ENCODE results near the gene B3GNT7. TPM values are rescaled to one million over a fixed set of nuclear protein-coding genes. Genes with fewer than 3 reads are reported as not detected.

B3GNT7 gene
- total and polyA plus RNA-seq, 7 experiments from 2014 or later: 0.24 to 5.6 (median 0.95) TPM; not detected in 3

DNA sequence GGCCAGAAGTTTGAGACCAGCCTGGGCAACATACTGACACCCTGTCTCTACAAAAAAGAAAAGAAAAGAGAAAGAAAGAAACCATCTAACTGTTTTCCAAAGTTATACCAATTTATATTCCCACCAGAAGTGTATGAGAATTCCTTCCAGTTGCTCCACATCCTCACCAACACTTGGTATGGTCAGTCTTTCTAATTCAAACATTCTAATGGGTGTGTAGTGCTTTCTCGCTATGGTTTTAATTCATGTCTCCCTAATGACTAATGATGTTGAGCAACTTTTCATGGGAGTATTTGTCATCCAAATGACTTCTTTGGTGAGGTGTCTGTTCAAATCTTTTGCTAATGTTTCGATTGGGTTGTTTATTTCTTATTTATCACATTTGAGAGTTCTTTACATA is 10.5 kb upstream of the B3GNT7 start:
- no peak for ATAC-seq
- intact Hi-C loops (cut with micrococcal nuclease): no loop called here
- Histone ChIP-seq H3K9me3 (ENCODE audit: control insufficient read depth in 2 of 3, low read length in 3 of 3) (no peaks in the 10 kb centered on the region), H3K4me1 (ENCODE audit: control insufficient read depth in 2 of 2, insufficient read depth in 2 of 2, low read length in 2 of 2) (no peaks in the 10 kb centered on the region), H3K27me3 (ENCODE audit: control insufficient read depth in 2 of 2, insufficient read depth in 2 of 2, low read length in 2 of 2) (no peaks in the 10 kb centered on the region), H3K4me3 (ENCODE audit: low read length) (no peak overlapping the region), H3K27ac (ENCODE audit: low read depth, low read length) (no peak overlapping the region), H3K36me3 (ENCODE audit: control insufficient read depth in 2 of 3, insufficient read depth in 3 of 3, low read length in 3 of 3) (no peaks in the 10 kb centered on the region)
- H3K27me3 Mint-ChIP-seq: peaks cover 0 to 15% (median 0%) of the 10 kb centered on the region in 5 donors
- CTCF ChIA-PET: no interaction called here
- H3K4me3 Mint-ChIP-seq: no peak overlapping the region
- H3K9me3 Mint-ChIP-seq: peaks cover 0 to 19% (median 10%) of the 10 kb centered on the region in 11 donors
- peaks cover 0 to 6% (median 0%) of the 10 kb centered on the region in 7 donors for H3K4me1 Mint-ChIP-seq
- POLR2A ChIA-PET: no interaction called here
- no peak overlapping the region for H3K27ac Mint-ChIP-seq
- no peak for DNase-seq
- H3K36me3 Mint-ChIP-seq: peaks cover 0 to 6% (median 3%) of the 10 kb centered on the region in 5 donors

DNA sequence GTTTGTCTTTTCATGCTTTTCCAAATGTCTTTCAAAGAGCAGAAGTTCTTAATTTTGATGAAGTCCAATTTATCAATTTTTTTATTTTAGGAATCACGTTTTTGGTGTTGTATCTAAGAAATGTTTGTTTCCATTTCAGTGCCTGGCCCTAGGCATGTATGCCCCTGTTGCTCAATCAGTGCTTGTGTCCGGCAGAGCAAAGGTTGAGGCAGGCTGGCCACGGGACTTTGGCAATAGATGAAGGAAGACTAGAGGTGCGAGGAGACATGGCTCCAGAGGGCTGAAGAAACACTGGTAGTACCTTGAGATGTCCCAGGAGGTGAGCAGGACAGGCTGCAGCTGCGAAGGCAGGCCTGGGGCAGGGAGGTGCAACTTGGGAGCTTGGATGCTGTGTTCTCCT is 10.1 kb upstream of the B3GNT7 start:
- no peak for ATAC-seq
- Histone ChIP-seq H3K4me1 (ENCODE audit: control insufficient read depth in 2 of 2, insufficient read depth in 2 of 2, low read length in 2 of 2) (no peaks in the 10 kb centered on the region), H3K27ac (ENCODE audit: low read depth, low read length) (no peak overlapping the region), H3K9me3 (ENCODE audit: control insufficient read depth in 2 of 3, low read length in 3 of 3) (no peaks in the 10 kb centered on the region), H3K27me3 (ENCODE audit: control insufficient read depth in 2 of 2, insufficient read depth in 2 of 2, low read length in 2 of 2) (no peaks in the 10 kb centered on the region), H3K4me3 (ENCODE audit: low read length) (no peak overlapping the region), H3K36me3 (ENCODE audit: control insufficient read depth in 2 of 3, insufficient read depth in 3 of 3, low read length in 3 of 3) (no peaks in the 10 kb centered on the region)
- Mint-ChIP-seq H3K9me3 (peaks cover 0 to 19% (median 10%) of the 10 kb centered on the region in 11 donors), H3K4me1 (peaks cover 0 to 6% (median 0%) of the 10 kb centered on the region in 7 donors), H3K4me3 (no peak overlapping the region), H3K27me3 (peaks cover 0 to 15% (median 0%) of the 10 kb centered on the region in 5 donors), H3K27ac (no peak overlapping the region), H3K36me3 (peaks cover 0 to 6% (median 3%) of the 10 kb centered on the region in 5 donors)
- intact Hi-C loops (cut with micrococcal nuclease): no loop called here
- no peak for DNase-seq
- ChIA-PET CTCF (no interaction called here), POLR2A (no interaction called here)

DNA sequence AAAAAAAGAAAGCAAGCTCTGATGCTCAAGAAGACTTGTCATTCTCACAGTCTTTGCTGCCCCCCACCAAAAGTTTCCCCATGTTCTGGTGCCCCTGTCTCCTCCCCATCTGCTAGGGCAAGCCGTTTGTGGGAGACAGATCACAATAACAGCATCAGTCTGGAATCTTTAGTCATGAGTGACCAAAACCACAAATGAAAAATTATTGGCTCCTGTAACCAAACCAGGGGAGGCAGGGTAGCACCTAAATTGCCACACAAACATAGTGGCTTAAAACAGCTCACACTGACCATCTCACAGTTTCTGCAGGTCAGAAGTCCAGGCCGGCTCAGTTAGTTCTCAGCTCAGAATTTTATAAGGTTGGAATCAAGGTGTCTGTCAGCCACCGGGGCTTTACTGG is 9.1 kb upstream of the B3GNT7 start:
- DNase-seq (no peak), ATAC-seq (no peak)
- H3K4me1 ChIP-seq (ENCODE audit: control insufficient read depth in 2 of 2, insufficient read depth in 2 of 2, low read length in 2 of 2): no peaks in the 10 kb centered on the region
- Mint-ChIP-seq H3K4me1 (peaks cover 0 to 13% (median 0%) of the 10 kb centered on the region in 7 donors), H3K36me3 (peaks cover 0 to 5% (median 3%) of the 10 kb centered on the region in 5 donors), H3K27ac (no peak overlapping the region), H3K9me3 (peaks cover 0 to 19% (median 10%) of the 10 kb centered on the region in 11 donors), H3K27me3 (peaks cover 0 to 13% (median 3%) of the 10 kb centered on the region in 5 donors), H3K4me3 (no peak overlapping the region)
- H3K4me3 ChIP-seq (ENCODE audit: low read length): no peak overlapping the region
- no peaks in the 10 kb centered on the region for H3K9me3 ChIP-seq (ENCODE audit: control insufficient read depth in 2 of 3, low read length in 3 of 3)
- no peaks in the 10 kb centered on the region for H3K36me3 ChIP-seq (ENCODE audit: control insufficient read depth in 2 of 3, insufficient read depth in 3 of 3, low read length in 3 of 3)
- H3K27ac ChIP-seq (ENCODE audit: low read depth, low read length): no peak overlapping the region
- POLR2A ChIA-PET: no interaction called here
- CTCF ChIA-PET: no interaction called here
- intact Hi-C loops (cut with micrococcal nuclease): no loop called here
- H3K27me3 ChIP-seq (ENCODE audit: control insufficient read depth in 2 of 2, insufficient read depth in 2 of 2, low read length in 2 of 2): no peaks in the 10 kb centered on the region

DNA sequence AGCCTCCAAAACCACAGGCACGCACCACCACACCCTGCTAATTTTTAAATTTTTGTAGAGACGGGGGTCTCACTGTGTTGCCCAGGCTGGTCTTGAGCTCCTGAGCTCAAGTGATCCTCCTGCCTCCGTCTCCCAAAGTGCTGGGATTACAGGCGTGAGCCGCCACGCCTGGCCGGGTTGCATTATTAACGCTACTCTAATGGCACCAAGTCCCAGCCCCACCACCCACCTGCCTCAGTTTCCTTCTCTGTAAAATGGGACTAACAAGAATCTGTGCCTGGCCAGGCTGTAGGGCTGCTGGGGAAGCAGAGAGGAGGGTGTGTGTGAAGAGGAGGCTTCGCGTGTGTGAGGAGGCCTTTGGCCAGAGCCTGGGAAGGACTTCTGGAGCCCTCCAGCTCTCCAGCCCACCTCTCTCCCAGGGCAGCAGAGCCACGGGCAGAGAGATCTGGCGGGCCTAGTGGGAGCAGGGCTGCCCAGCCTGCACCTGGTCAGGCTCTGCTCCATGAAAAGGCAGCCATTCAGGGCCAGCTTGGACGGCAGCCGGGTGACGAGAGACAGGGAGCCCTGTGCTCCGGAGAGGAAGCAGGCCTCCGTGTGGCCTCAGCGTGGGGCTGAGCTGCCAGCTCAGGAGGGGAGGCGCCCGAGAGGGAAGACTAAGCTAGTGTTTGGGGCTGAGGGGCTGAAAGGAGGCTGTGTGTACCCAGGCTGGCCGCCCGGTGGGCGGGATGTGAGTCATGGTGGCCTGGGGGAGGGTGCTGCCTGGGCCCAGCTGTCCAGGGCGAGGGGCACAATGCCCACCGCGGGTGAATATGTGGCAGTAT is 7.4 kb upstream of the B3GNT7 start:
- intact Hi-C loops (cut with micrococcal nuclease): no loop called here
- Histone ChIP-seq H3K36me3 (ENCODE audit: control insufficient read depth in 2 of 3, insufficient read depth in 3 of 3, low read length in 3 of 3) (no peaks in the 10 kb centered on the region), H3K27ac (ENCODE audit: low read depth, low read length) (no peak overlapping the region), H3K4me1 (ENCODE audit: control insufficient read depth in 2 of 2, insufficient read depth in 2 of 2, low read length in 2 of 2) (no peaks in the 10 kb centered on the region), H3K9me3 (ENCODE audit: control insufficient read depth in 2 of 3, low read length in 3 of 3) (no peaks in the 10 kb centered on the region), H3K4me3 (ENCODE audit: low read length) (no peak overlapping the region), H3K27me3 (ENCODE audit: control insufficient read depth in 2 of 2, insufficient read depth in 2 of 2, low read length in 2 of 2) (no peaks in the 10 kb centered on the region)
- Mint-ChIP-seq H3K27ac (no peak overlapping the region), H3K4me1 (peaks cover 0 to 22% (median 0%) of the 10 kb centered on the region in 7 donors), H3K36me3 (peaks cover 0 to 4% (median 3%) of the 10 kb centered on the region in 5 donors), H3K9me3 (peaks cover 0 to 19% (median 7%) of the 10 kb centered on the region in 11 donors), H3K4me3 (no peak overlapping the region), H3K27me3 (peaks cover 1 to 19% (median 5%) of the 10 kb centered on the region in 5 donors)
- POLR2A ChIA-PET: no interaction called here
- ATAC-seq (peak; percentile 62), DNase-seq (no peak)
- CTCF ChIA-PET: no interaction called here

DNA sequence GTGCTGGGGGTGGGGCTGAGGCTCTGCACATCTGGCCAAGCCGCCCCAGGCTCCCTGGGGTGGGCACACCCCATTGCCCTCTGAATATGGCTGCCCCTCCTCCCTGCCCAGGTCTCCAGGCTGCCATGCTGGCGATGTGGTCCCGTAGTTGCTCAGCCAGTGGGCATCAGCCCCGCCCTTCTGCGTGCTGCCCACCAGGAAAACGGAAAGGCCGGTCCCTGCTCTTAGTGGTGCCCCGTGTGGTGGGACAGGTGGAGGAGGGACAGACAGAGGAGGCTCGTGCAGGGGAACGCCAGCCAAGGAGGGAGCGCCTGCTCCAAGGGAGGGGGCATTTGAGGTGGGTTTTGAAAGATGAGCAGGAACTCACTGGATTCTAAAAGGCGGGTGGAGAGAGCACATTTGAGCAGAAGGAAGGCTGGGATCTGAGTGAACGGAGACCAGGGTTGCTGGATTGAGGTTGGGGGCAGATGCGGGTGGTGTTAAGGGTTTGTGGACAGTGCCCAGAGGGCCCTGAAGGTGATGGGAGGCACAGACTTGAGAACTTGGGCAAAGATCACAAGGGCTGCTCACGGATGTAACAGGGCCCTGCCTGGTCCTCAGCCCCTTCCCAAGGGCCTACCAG is 6.7 kb upstream of the B3GNT7 start:
- H3K27me3 Mint-ChIP-seq: peaks cover 5 to 26% (median 8%) of the 10 kb centered on the region in 5 donors

DNA sequence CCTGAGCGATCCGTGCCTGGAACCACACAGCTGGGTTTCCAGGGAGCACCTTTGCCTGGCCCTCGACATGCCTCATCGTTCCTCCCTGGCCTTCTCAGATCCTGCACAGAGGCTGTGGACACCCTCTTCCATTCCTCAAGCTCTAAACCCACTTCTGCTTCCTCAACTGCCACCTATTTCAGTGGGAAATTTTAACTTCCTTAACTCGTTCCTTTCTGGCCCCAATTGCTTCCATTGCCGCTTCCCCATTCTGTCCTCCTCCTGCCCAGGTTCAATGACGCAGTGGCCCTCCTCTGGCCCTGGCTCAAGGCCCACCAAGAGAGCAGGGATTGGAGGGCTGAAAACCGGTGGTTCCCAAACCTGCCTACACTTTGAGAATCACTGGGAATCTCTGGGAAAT is 4.8 kb upstream of the B3GNT7 start:
- H3K27me3 Mint-ChIP-seq: peaks cover 16 to 36% (median 18%) of the 10 kb centered on the region in 5 donors
- H3K4me3 Mint-ChIP-seq: no peak overlapping the region

More for the DNA sequence above, 6.7 kb upstream of the B3GNT7 start:
- H3K4me3 ChIP-seq (ENCODE audit: low read length): no peak overlapping the region
- peaks cover 0 to 4% (median 3%) of the 10 kb centered on the region in 5 donors for H3K36me3 Mint-ChIP-seq
- CTCF ChIA-PET: no interaction called here
- H3K4me1 ChIP-seq (ENCODE audit: control insufficient read depth in 2 of 2, insufficient read depth in 2 of 2, low read length in 2 of 2): peaks cover 0 to 6% of the 10 kb centered on the region in 2 donors
- H3K27ac Mint-ChIP-seq: no peak overlapping the region
- H3K27ac ChIP-seq (ENCODE audit: low read depth, low read length): no peak overlapping the region
- POLR2A ChIA-PET: no interaction called here
- no peaks in the 10 kb centered on the region for H3K9me3 ChIP-seq (ENCODE audit: control insufficient read depth in 2 of 3, low read length in 3 of 3)
- no peaks in the 10 kb centered on the region for H3K27me3 ChIP-seq (ENCODE audit: control insufficient read depth in 2 of 2, insufficient read depth in 2 of 2, low read length in 2 of 2)
- no peaks in the 10 kb centered on the region for H3K36me3 ChIP-seq (ENCODE audit: control insufficient read depth in 2 of 3, insufficient read depth in 3 of 3, low read length in 3 of 3)
- peaks cover 0 to 23% (median 0%) of the 10 kb centered on the region in 7 donors for H3K4me1 Mint-ChIP-seq
- ATAC-seq: no peak
- DNase-seq: no peak
- H3K9me3 Mint-ChIP-seq: peaks cover 0 to 17% (median 7%) of the 10 kb centered on the region in 11 donors
- no peak overlapping the region for H3K4me3 Mint-ChIP-seq
- intact Hi-C loops (cut with micrococcal nuclease): no loop called here

More for the DNA sequence above, 4.8 kb upstream of the B3GNT7 start:
- H3K27ac Mint-ChIP-seq: no peak overlapping the region
- ATAC-seq: no peak
- Histone ChIP-seq H3K27ac (ENCODE audit: low read depth, low read length) (no peak overlapping the region), H3K4me1 (ENCODE audit: control insufficient read depth in 2 of 2, insufficient read depth in 2 of 2, low read length in 2 of 2) (peaks cover 0 to 10% of the 10 kb centered on the region in 2 donors), H3K36me3 (ENCODE audit: control insufficient read depth in 2 of 3, insufficient read depth in 3 of 3, low read length in 3 of 3) (no peaks in the 10 kb centered on the region), H3K27me3 (ENCODE audit: control insufficient read depth in 2 of 2, insufficient read depth in 2 of 2, low read length in 2 of 2) (no peaks in the 10 kb centered on the region), H3K9me3 (ENCODE audit: control insufficient read depth in 2 of 3, low read length in 3 of 3) (no peaks in the 10 kb centered on the region), H3K4me3 (ENCODE audit: low read length) (no peak overlapping the region)
- ChIA-PET CTCF (no interaction called here), POLR2A (no interaction called here)
- peaks cover 0 to 4% (median 0%) of the 10 kb centered on the region in 5 donors for H3K36me3 Mint-ChIP-seq
- intact Hi-C loops (cut with micrococcal nuclease): no loop called here
- DNase-seq: no peak
- H3K9me3 Mint-ChIP-seq: peaks cover 0 to 5% (median 3%) of the 10 kb centered on the region in 11 donors
- peaks cover 0 to 29% (median 8%) of the 10 kb centered on the region in 7 donors for H3K4me1 Mint-ChIP-seq

Measured in naive thymus-derived CD4-positive, alpha-beta T cell (primary cell).